ENCODE results near the gene TFG. TPM values are rescaled to one million over a fixed set of nuclear protein-coding genes. Genes with fewer than 3 reads are reported as not detected.

Gene TFG
- total and polyA plus RNA-seq, 2 of the 4 experiments (the other 2 are of a cell fraction) = 47.7 to 165 TPM

DNA sequence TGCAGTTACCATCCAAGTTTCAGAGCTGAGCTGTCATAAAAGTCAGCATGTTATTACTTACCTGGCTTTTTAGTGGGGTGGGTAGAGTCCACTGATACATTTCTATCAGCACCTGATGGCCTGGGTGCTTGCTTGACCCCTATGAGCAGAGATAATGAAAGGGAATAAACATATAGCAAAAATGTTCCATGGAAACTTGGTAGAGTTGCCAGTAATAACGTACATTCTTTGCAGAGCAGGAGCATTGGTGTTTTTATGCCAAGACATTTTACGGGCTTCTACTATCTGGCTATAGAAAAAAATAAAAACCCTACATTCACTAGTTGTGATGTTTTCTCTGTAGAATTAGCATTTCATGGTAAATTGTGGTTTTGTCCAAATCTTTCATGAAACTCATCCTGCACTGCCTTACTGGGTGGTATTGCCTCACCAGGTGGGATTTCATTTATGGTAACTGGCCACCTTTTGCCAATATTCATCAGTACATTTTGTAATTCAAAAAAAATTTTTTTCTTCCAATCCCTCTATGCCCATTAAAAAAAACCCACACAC is 70.9 kb downstream of the TFG start:
- Histone ChIP-seq H3K9me1 (ENCODE audit: insufficient read depth, low read length) (peaks cover 15% of the 10 kb centered on the region), H3K27me3 (ENCODE audit: control insufficient read depth, insufficient read depth, low read length) (no peaks in the 10 kb centered on the region), H3K9ac (ENCODE audit: low read depth, low read length) (no peak overlapping the region), H3K4me1 (ENCODE audit: control insufficient read depth, insufficient read depth, low read length) (peaks cover 10% of the 10 kb centered on the region), H2BK20ac (ENCODE audit: low read depth, low read length) (no peak overlapping the region), H2AFZ (replicated peaks; ENCODE audit: low read length, poor library complexity) (no peak overlapping the region), H4K8ac (ENCODE audit: low read depth in 2 of 2, low read length in 2 of 2) (no peak overlapping the region), H3K79me1 (ENCODE audit: low read depth in 1 of 2, low read length in 2 of 2) (no peaks in the 10 kb centered on the region), H3K4me2 (ENCODE audit: low read depth, low read length) (no peak overlapping the region), H3K36me3 (ENCODE audit: control insufficient read depth, insufficient read depth, low read length) (no peaks in the 10 kb centered on the region), H3K56ac (ENCODE audit: extremely low read depth, insufficient read depth, low read length) (no peak overlapping the region), H4K20me1 (ENCODE audit: insufficient read depth, low read length) (no peaks in the 10 kb centered on the region), H3K4ac (ENCODE audit: low read depth, low read length) (no peak overlapping the region), H3K9me3 (ENCODE audit: control insufficient read depth, insufficient read depth, low read length) (no peaks in the 10 kb centered on the region), H3K27ac (ENCODE audit: insufficient read depth, low read length) (no peak overlapping the region), H2BK15ac (ENCODE audit: low read depth, low read length) (no peak overlapping the region), H2BK5ac (ENCODE audit: low read depth, low read length, poor library complexity, severe bottlenecking) (no peak overlapping the region), H2AK9ac (replicated peaks; ENCODE audit: low read depth, low read length, poor library complexity) (no peak overlapping the region), H3K4me3 (ENCODE audit: insufficient read depth, low read depth, low read length) (no peak overlapping the region), H3K14ac (replicated peaks; ENCODE audit: low read depth, low read length) (no peak overlapping the region), H4K5ac (ENCODE audit: low read depth, low read length) (no peak overlapping the region), H4K91ac (ENCODE audit: insufficient read depth, low read depth, low read length) (no peak overlapping the region), H2AK5ac (ENCODE audit: low read depth, low read length) (no peak overlapping the region), H3K23ac (ENCODE audit: low read depth, low read length) (no peak overlapping the region), H3K18ac (ENCODE audit: low read depth, low read length) (no peak overlapping the region), H2BK120ac (ENCODE audit: low read depth, low read length) (no peak overlapping the region)
- ChIA-PET POLR2A (ENCODE audit: unreplicated experiment) (no interaction called here), CTCF (no interaction called here)
- dilution Hi-C loops (cut with HindIII; ENCODE audit: low sequenced_read_pairs, unreplicated experiment) = no loop called here
- in situ Hi-C loops (cut with MboI; ENCODE audit: low sequenced_read_pairs) = no loop called here
- DNase-seq (no peak), ATAC-seq (ENCODE audit: low read depth) (no peak)
- TF ChIP-seq, protein P1, sequence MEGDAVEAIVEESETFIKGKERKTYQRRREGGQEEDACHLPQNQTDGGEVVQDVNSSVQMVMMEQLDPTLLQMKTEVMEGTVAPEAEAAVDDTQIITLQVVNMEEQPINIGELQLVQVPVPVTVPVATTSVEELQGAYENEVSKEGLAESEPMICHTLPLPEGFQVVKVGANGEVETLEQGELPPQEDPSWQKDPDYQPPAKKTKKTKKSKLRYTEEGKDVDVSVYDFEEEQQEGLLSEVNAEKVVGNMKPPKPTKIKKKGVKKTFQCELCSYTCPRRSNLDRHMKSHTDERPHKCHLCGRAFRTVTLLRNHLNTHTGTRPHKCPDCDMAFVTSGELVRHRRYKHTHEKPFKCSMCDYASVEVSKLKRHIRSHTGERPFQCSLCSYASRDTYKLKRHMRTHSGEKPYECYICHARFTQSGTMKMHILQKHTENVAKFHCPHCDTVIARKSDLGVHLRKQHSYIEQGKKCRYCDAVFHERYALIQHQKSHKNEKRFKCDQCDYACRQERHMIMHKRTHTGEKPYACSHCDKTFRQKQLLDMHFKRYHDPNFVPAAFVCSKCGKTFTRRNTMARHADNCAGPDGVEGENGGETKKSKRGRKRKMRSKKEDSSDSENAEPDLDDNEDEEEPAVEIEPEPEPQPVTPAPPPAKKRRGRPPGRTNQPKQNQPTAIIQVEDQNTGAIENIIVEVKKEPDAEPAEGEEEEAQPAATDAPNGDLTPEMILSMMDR (conservative IDR thresholded peaks at IDR 0.05; ENCODE audit: low read depth, low read length) = no peak
- TF ChIP-seq USF2 (IDR thresholded peaks at IDR 0.05; ENCODE audit: low read depth, low read length) (no peak), RFX5 (IDR thresholded peaks at IDR 0.05; ENCODE audit: low read depth, low read length) (no peak), RCOR1 (IDR thresholded peaks at IDR 0.05; ENCODE audit: insufficient replicate concordance, low read length) (no peak), BHLHE40 (IDR thresholded peaks at IDR 0.05; ENCODE audit: low read depth, low read length) (no peak), MXI1 (IDR thresholded peaks at IDR 0.05; ENCODE audit: borderline replicate concordance, low read depth, low read length) (no peak), RAD21 (IDR thresholded peaks at IDR 0.05; ENCODE audit: low read length) (no peak), MAZ (IDR thresholded peaks at IDR 0.05; ENCODE audit: borderline replicate concordance, low read depth, low read length) (no peak), CHD1 (IDR thresholded peaks at IDR 0.05; ENCODE audit: low read depth, low read length) (no peak), CEBPB (IDR thresholded peaks at IDR 0.05; ENCODE audit: low read depth, low read length) (no peak), SMC3 (IDR thresholded peaks at IDR 0.05; ENCODE audit: low read depth, low read length) (no peak), POLR2A (IDR thresholded peaks at IDR 0.05; ENCODE audit: low read depth, low read length) (no peak), MAFK (IDR thresholded peaks at IDR 0.05; ENCODE audit: low read depth, low read length) (no peak), NFE2L2 (IDR thresholded peaks at IDR 0.05; ENCODE audit: low read depth, low read length) (no peak), FOS (IDR thresholded peaks at IDR 0.05; ENCODE audit: low read depth, low read length) (no peak)
- TF ChIP-seq, protein P2, sequence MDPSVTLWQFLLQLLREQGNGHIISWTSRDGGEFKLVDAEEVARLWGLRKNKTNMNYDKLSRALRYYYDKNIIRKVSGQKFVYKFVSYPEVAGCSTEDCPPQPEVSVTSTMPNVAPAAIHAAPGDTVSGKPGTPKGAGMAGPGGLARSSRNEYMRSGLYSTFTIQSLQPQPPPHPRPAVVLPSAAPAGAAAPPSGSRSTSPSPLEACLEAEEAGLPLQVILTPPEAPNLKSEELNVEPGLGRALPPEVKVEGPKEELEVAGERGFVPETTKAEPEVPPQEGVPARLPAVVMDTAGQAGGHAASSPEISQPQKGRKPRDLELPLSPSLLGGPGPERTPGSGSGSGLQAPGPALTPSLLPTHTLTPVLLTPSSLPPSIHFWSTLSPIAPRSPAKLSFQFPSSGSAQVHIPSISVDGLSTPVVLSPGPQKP (IDR thresholded peaks at IDR 0.05; ENCODE audit: borderline replicate concordance, low read depth, low read length) = no peak
- no TSS peak for BruUV-seq (replicated peaks)
- WGBS, 2 experiments (ENCODE audit: extremely low coverage in 2 of 2, insufficient read length in 1 of 2) = no CpG with 5 or more reads among the region's 2 CpGs
- intact Hi-C loops (cut with micrococcal nuclease) = no loop called here

Data from IMR-90 (cell line).